C4-2B (cell line): ENCODE results near the gene PEF1.

Experiments used
- CTCF ChIP-seq: fragments of 450-650 bp; conservative IDR thresholded peaks from 2 replicates; pipeline ENCODE4 v1.5.1; 2017; ENCODE audit warnings: mild to moderate bottlenecking
- ZFX ChIP-seq: fragments of 450-650 bp; IDR thresholded peaks from 2 replicates; pipeline ENCODE4 v1.6.1; 2017

DNA sequence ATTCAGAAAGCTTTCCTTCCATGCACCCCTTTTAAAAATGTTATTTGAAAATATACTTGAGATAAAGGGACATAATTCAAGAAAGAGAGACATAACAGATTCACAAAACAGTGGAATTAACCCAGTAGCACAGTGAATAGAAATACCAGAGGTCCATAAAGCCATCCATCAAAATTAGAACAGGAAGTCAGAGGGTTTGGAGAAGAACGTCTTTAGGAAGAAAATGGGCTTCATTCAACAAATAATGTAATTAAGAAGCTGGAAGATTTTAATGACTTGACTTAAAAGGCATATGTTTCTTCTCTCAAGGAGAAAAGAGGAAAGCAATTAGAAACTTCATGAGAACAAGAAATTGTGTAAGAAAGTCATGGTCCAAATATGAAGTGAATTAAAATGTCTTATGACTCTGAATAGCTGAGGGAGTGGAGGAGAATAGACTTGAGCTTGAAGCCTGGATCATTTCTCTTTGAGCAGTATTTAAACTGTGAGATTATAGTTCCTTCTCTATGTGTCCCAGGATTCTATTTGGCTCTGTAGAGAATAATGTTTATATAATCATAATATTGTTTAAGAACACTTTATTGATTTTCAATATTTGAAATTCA, 35.1 kb downstream of the PEF1 start:
- TF ChIP-seq CTCF, result no peak
- TF ChIP-seq ZFX, result no peak
